ENCODE data around the gene UNK. TPM values are rescaled to one million over a fixed set of nuclear protein-coding genes. Genes with fewer than 3 reads are reported as not detected.

UNK gene
- total and polyA plus RNA-seq, 2 donors (not counting 3 experiments of a cell fraction or from before 2014, with no cell fraction given): 18.0 to 23.2 TPM

- no peaks in the 10 kb centered on the region for H3K27me3 ChIP-seq (ENCODE audit: control insufficient read depth in 2 of 2, insufficient read depth in 2 of 2, low read length in 2 of 2)
- H3K9ac ChIP-seq (replicated peaks; ENCODE audit: extremely low read depth, insufficient read depth, low read length): no peak overlapping the region
- no peaks in the 10 kb centered on the region for H3K9me1 ChIP-seq (replicated peaks; ENCODE audit: control insufficient read depth, extremely low read depth, insufficient read depth, low read length)
- POLR2A ChIA-PET: interaction anchor here (1.5 kb wide), 1 partner anchor 44 kb away, joined by 3 read pairs; no protein-coding TSS in a partner anchor
- H3K4me1 ChIP-seq (ENCODE audit: control insufficient read depth, extremely low read depth, insufficient read depth, low read length): peaks cover 7% of the 10 kb centered on the region
- FAIRE-seq: no peak
- no peak for TF ChIP-seq EZH2 (IDR thresholded peaks at IDR 0.05; ENCODE audit: borderline replicate concordance, low read depth, low read length, severe bottlenecking)
- no peak for TF ChIP-seq CTCF (IDR thresholded peaks at IDR 0.05; ENCODE audit: extremely low read depth in 1 of 2, insufficient read depth in 1 of 2, low read depth in 1 of 2, low read length in 2 of 2)
- TF ChIP-seq POLR2AphosphoS5 (IDR thresholded peaks at IDR 0.05; ENCODE audit: insufficient read depth, low read depth, low read length): no peak
- TF ChIP-seq FOS (IDR thresholded peaks at IDR 0.05; ENCODE audit: borderline replicate concordance, insufficient read depth, low read length): no peak
- H4K20me1 ChIP-seq (replicated peaks; ENCODE audit: control insufficient read depth, extremely low read depth, insufficient read depth, low read length): no peaks in the 10 kb centered on the region
- H3K4me2 ChIP-seq (ENCODE audit: insufficient read depth, low read length): no peak overlapping the region
- no TSS peak for BruUV-seq (replicated peaks)
- no peak overlapping the region for H2AFZ ChIP-seq (ENCODE audit: low read depth, low read length)
- dilution Hi-C loops (cut with MboI; ENCODE audit: extremely low pct_ligation_motif_present, low sequenced_read_pairs): no loop called here
- no peak for DNase-seq (ENCODE audit: low read depth, low spot score)
- intact Hi-C loops (cut with micrococcal nuclease): no loop called here
- no peak overlapping the region for H3K27ac ChIP-seq (ENCODE audit: insufficient read depth, low read depth, low read length)
- no peak overlapping the region for H3K4me3 ChIP-seq (replicated peaks in 1 of 3; ENCODE audit: insufficient read depth in 1 of 3, low read depth in 1 of 3, low read length in 3 of 3)
- H3K79me2 ChIP-seq (ENCODE audit: control insufficient read depth, insufficient read depth, low read length): no peaks in the 10 kb centered on the region
- peaks cover 0 to 32% of the 10 kb centered on the region in 2 experiments for H3K36me3 ChIP-seq (ENCODE audit: control insufficient read depth in 2 of 2, extremely low read depth in 1 of 2, insufficient read depth in 2 of 2, low read length in 2 of 2)
- CTCF ChIA-PET: interaction anchor here (1.1 to 2.4 kb wide), 3 partner anchors 17 to 70 kb away, joined by 3 to 9 read pairs (median 3); no protein-coding TSS in a partner anchor
- H3K9me3 ChIP-seq (replicated peaks; ENCODE audit: control insufficient read depth, insufficient read depth, low read length): no peaks in the 10 kb centered on the region
These were observed 39.5 kb downstream of the UNK start for GRCh38 chr17:75824050-75824552.

GRCh38 chr17:75824666-75825065 lies 40.1 kb downstream of the UNK start:
- dilution Hi-C loops (cut with MboI; ENCODE audit: extremely low pct_ligation_motif_present, low sequenced_read_pairs): no loop called here
- no peak overlapping the region for H2AFZ ChIP-seq (ENCODE audit: low read depth, low read length)

More at GRCh38 chr17:75824666-75825065, 40.1 kb downstream of the UNK start:
- Histone ChIP-seq H4K20me1 (replicated peaks; ENCODE audit: control insufficient read depth, extremely low read depth, insufficient read depth, low read length) (no peaks in the 10 kb centered on the region), H3K4me2 (ENCODE audit: insufficient read depth, low read length) (no peak overlapping the region), H3K79me2 (ENCODE audit: control insufficient read depth, insufficient read depth, low read length) (no peaks in the 10 kb centered on the region), H3K9me3 (replicated peaks; ENCODE audit: control insufficient read depth, insufficient read depth, low read length) (no peaks in the 10 kb centered on the region), H3K4me1 (ENCODE audit: control insufficient read depth, extremely low read depth, insufficient read depth, low read length) (peaks cover 7% of the 10 kb centered on the region), H3K9ac (replicated peaks; ENCODE audit: extremely low read depth, insufficient read depth, low read length) (no peak overlapping the region), H3K27me3 (ENCODE audit: control insufficient read depth in 2 of 2, insufficient read depth in 2 of 2, low read length in 2 of 2) (no peaks in the 10 kb centered on the region), H3K27ac (ENCODE audit: insufficient read depth, low read depth, low read length) (no peak overlapping the region), H3K9me1 (replicated peaks; ENCODE audit: control insufficient read depth, extremely low read depth, insufficient read depth, low read length) (no peaks in the 10 kb centered on the region), H3K4me3 (replicated peaks in 1 of 3; ENCODE audit: insufficient read depth in 1 of 3, low read depth in 1 of 3, low read length in 3 of 3) (no peak overlapping the region), H3K36me3 (ENCODE audit: control insufficient read depth in 2 of 2, extremely low read depth in 1 of 2, insufficient read depth in 2 of 2, low read length in 2 of 2) (peaks cover 0 to 29% of the 10 kb centered on the region in 2 experiments)
- intact Hi-C loops (cut with micrococcal nuclease): no loop called here
- no peak for FAIRE-seq
- ChIA-PET CTCF (interaction anchor here (1.1 to 6.3 kb wide), 5 partner anchors 18 to 71 kb away, joined by 3 to 73 read pairs (median 3); partner anchors contain the start of gene UNK), POLR2A (interaction anchor here (1.5 kb wide), 1 partner anchor 45 kb away, joined by 3 read pairs; no protein-coding TSS in a partner anchor)
- TF ChIP-seq FOS (IDR thresholded peaks at IDR 0.05; ENCODE audit: borderline replicate concordance, insufficient read depth, low read length) (no peak), MYC (IDR thresholded peaks at IDR 0.05; ENCODE audit: low read depth, low read length) (no peak), MAX (IDR thresholded peaks at IDR 0.05; ENCODE audit: insufficient read depth, insufficient read length) (no peak), JUN (IDR thresholded peaks at IDR 0.05; ENCODE audit: borderline replicate concordance, insufficient read depth, insufficient read length, low read depth) (no peak), POLR2AphosphoS5 (IDR thresholded peaks at IDR 0.05; ENCODE audit: insufficient read depth, low read depth, low read length) (no peak), EZH2 (IDR thresholded peaks at IDR 0.05; ENCODE audit: borderline replicate concordance, low read depth, low read length, severe bottlenecking) (no peak), CTCF (IDR thresholded peaks at IDR 0.05; ENCODE audit: extremely low read depth in 1 of 2, insufficient read depth in 1 of 2, low read depth in 1 of 2, low read length in 2 of 2) (no peak), GATA2 (IDR thresholded peaks at IDR 0.05; ENCODE audit: insufficient read depth, insufficient read length, low read depth, low read length) (no peak), POLR2A (IDR thresholded peaks at IDR 0.05; ENCODE audit: low read depth, low read length) (no peak)
- no TSS peak for BruUV-seq (replicated peaks)
- DNase-seq (ENCODE audit: low read depth, low spot score): no peak
